ENCODE data around the gene RFLNA.

Gene RFLNA

GRCh38 chr12:124273630-124274029 is 21.3 kb upstream of the RFLNA start:
- TF ChIP-seq CTCF (IDR thresholded peaks at IDR 0.05; ENCODE audit: low read depth, low read length, missing control alignments) = peak; percentile 57
- no peak overlapping the region for H3K4me3 ChIP-seq (ENCODE audit: low read depth, low read length)
- peak; percentile 30 for DNase-seq (ENCODE audit: low read depth)

- no peak for DNase-seq (ENCODE audit: low read depth)
- H3K4me3 ChIP-seq (ENCODE audit: low read depth, low read length) = no peak overlapping the region
- no peak for TF ChIP-seq CTCF (IDR thresholded peaks at IDR 0.05; ENCODE audit: low read depth, low read length, missing control alignments)
Observed at GRCh38 chr12:124276337-124276736, 18.6 kb upstream of the RFLNA start.

- DNase-seq (ENCODE audit: low read depth) = no peak
- TF ChIP-seq CTCF (IDR thresholded peaks at IDR 0.05; ENCODE audit: low read depth, low read length, missing control alignments) = no peak
- no peak overlapping the region for H3K4me3 ChIP-seq (ENCODE audit: low read depth, low read length)
Observed at GRCh38 chr12:124277394-124278241, 17.3 kb upstream of the RFLNA start.

- TF ChIP-seq CTCF (IDR thresholded peaks at IDR 0.05; ENCODE audit: low read depth, low read length, missing control alignments) = no peak
- no peak for DNase-seq (ENCODE audit: low read depth)
- H3K4me3 ChIP-seq (ENCODE audit: low read depth, low read length) = no peak overlapping the region
Observed at GRCh38 chr12:124278389-124279101, 16.3 kb upstream of the RFLNA start.

GRCh38 chr12:124279315-124279714 is 15.6 kb upstream of the RFLNA start:
- TF ChIP-seq CTCF (IDR thresholded peaks at IDR 0.05; ENCODE audit: low read depth, low read length, missing control alignments) = no peak
- DNase-seq (ENCODE audit: low read depth) = no peak
- no peak overlapping the region for H3K4me3 ChIP-seq (ENCODE audit: low read depth, low read length)

GRCh38 chr12:124279846-124280360 is 15.0 kb upstream of the RFLNA start:
- TF ChIP-seq CTCF (IDR thresholded peaks at IDR 0.05; ENCODE audit: low read depth, low read length, missing control alignments) = no peak
- no peak overlapping the region for H3K4me3 ChIP-seq (ENCODE audit: low read depth, low read length)
- DNase-seq (ENCODE audit: low read depth) = no peak

All from GM12864 (cell line).